Mammary epithelial cell (primary cell): ENCODE data around the gene STK11.

Experiments used
- EZH2 ChIP-seq: IDR thresholded peaks from 2 replicates; pipeline ENCODE4 v1.6.1; 2012; ENCODE audit warnings: low read length, inconsistent platforms, borderline replicate concordance
- TF ChIP-seq, protein P1 (sequence below), 2 donors: IDR thresholded peaks in 1 of 2; conservative IDR thresholded peaks in 1 of 2; 2 replicates each; pipeline ENCODE4 v1.5.1; 2011 to 2012; ENCODE audit warnings: inconsistent platforms in 2 of 2, low read length in 2 of 2, mild to moderate bottlenecking in 2 of 2, control low read depth in 1 of 2, low read depth in 1 of 2; ENCODE audit not compliant: insufficient read depth in 1 of 2; ENCODE audit errors: extremely low read depth in 1 of 2

DNA sequence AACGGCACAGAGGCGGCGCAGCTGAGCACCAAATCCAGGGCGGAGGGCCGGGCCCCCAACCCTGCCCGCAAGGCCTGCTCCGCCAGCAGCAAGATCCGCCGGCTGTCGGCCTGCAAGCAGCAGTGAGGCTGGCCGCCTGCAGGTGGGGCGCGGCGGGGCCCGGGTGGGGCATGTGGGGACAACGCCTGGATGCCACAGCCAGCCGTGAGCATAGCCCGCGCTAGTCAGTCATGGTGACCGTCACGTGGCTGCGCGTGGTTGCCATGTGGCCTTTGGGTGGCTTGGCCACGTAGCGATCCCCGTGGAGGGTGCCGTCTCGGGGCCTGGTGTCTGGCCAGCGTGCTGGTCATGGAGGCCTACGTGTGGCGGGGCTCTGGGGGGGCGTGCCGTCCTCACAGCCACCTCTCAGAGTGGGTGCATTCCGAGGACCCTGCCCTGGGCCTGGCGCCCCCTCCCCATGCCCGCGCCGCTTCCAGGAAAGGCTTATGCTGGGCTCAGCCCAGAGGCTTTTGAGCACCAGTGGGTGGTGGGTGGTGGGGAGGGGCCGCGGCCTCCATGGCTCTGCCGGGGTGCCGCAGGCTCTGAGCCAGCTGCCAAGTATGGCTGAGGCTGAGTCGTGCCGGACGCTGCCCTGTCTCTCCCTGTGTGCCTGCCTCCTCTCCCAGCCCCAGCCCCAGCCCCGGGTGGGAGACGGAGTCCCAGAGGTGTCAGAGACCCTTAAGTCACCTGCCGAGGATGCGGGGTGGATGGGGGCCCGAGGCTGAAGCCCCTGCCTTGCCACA lies 21.1 kb downstream of the STK11 start:
- TF ChIP-seq, protein P1, sequence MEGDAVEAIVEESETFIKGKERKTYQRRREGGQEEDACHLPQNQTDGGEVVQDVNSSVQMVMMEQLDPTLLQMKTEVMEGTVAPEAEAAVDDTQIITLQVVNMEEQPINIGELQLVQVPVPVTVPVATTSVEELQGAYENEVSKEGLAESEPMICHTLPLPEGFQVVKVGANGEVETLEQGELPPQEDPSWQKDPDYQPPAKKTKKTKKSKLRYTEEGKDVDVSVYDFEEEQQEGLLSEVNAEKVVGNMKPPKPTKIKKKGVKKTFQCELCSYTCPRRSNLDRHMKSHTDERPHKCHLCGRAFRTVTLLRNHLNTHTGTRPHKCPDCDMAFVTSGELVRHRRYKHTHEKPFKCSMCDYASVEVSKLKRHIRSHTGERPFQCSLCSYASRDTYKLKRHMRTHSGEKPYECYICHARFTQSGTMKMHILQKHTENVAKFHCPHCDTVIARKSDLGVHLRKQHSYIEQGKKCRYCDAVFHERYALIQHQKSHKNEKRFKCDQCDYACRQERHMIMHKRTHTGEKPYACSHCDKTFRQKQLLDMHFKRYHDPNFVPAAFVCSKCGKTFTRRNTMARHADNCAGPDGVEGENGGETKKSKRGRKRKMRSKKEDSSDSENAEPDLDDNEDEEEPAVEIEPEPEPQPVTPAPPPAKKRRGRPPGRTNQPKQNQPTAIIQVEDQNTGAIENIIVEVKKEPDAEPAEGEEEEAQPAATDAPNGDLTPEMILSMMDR (conservative IDR thresholded peaks at IDR 0.05 in 1 of 2, IDR thresholded peaks at IDR 0.05 in 1 of 2; ENCODE audit: extremely low read depth in 1 of 2, insufficient read depth in 1 of 2, low read depth in 1 of 2, low read length in 2 of 2) = no peak
- no peak for TF ChIP-seq EZH2
